IPS-20b (cell line): ENCODE results near the gene TTYH3.
A peak's percentile ranks its signal among the peaks of the same experiment; 100 is the strongest.

Source experiments
- H3K27ac ChIP-seq: one replicate; pipeline ENCODE4 v1.5.1; 2013; ENCODE audit warnings: low read length
- H3K27me3 ChIP-seq: 2 replicates; pipeline ENCODE4 v1.6.1; 2013; ENCODE audit warnings: mild to moderate bottlenecking, low read length, inconsistent platforms; ENCODE audit not compliant: insufficient read depth
- H3K36me3 ChIP-seq: 2 replicates; pipeline ENCODE4 v1.6.1; 2013; ENCODE audit warnings: low read depth, mild to moderate bottlenecking, inconsistent platforms, low read length, moderate library complexity; ENCODE audit not compliant: insufficient read depth
- H3K4me1 ChIP-seq: 2 replicates; pipeline ENCODE4 v1.6.1; 2013; ENCODE audit warnings: mild to moderate bottlenecking, control low read depth, inconsistent platforms, low read length, moderate library complexity; ENCODE audit not compliant: insufficient read depth
- H3K4me3 ChIP-seq: 2 replicates; pipeline ENCODE4 v1.5.1; 2013; ENCODE audit warnings: mild to moderate bottlenecking, low read length, inconsistent platforms
- H3K9ac ChIP-seq: 2 replicates; pipeline ENCODE4 v1.6.1; 2013; ENCODE audit warnings: low read depth, mild to moderate bottlenecking, inconsistent platforms, low read length, moderate library complexity
- H3K9me3 ChIP-seq: 2 replicates; pipeline ENCODE4 v1.6.1; 2013; ENCODE audit warnings: mild to moderate bottlenecking, low read depth, low read length, inconsistent platforms; ENCODE audit not compliant: insufficient read depth

TTYH3 gene

GRCh38 chr7:2639695-2640481 lies 8.1 kb downstream of the TTYH3 start:
- Histone ChIP-seq H3K27ac (no peak overlapping the region), H3K4me1 (peaks cover 3% of the 10 kb centered on the region; the same call in 1 of the 2 replicates), H3K9ac (no peak overlapping the region), H3K9me3 (no peaks in the 10 kb centered on the region), H3K4me3 (no peak overlapping the region), H3K27me3 (no peaks in the 10 kb centered on the region), H3K36me3 (no peaks in the 10 kb centered on the region)

GRCh38 chr7:2640482-2640830 lies 8.7 kb downstream of the TTYH3 start:
- H3K9ac ChIP-seq: no peak overlapping the region
- no peaks in the 10 kb centered on the region for H3K27me3 ChIP-seq
- H3K4me3 ChIP-seq: no peak overlapping the region
- H3K4me1 ChIP-seq: peaks cover 6% of the 10 kb centered on the region; the same call in 1 of the 2 replicates
- peak overlapping the region; percentile 51 for H3K27ac ChIP-seq
- no peaks in the 10 kb centered on the region for H3K36me3 ChIP-seq
- no peaks in the 10 kb centered on the region for H3K9me3 ChIP-seq

GRCh38 chr7:2640846-2641316 lies 9.1 kb downstream of the TTYH3 start:
- Histone ChIP-seq H3K9me3 (no peaks in the 10 kb centered on the region), H3K27me3 (no peaks in the 10 kb centered on the region), H3K9ac (peak overlapping the region; percentile 59; the same call in 1 of the 2 replicates), H3K4me3 (no peak overlapping the region), H3K36me3 (no peaks in the 10 kb centered on the region), H3K27ac (peak overlapping the region; percentile 51), H3K4me1 (peaks cover 9% of the 10 kb centered on the region; the same call in 1 of the 2 replicates)

- Histone ChIP-seq H3K27me3 (no peaks in the 10 kb centered on the region), H3K36me3 (no peaks in the 10 kb centered on the region), H3K4me1 (peaks cover 13% of the 10 kb centered on the region; the same call in 1 of the 2 replicates), H3K27ac (peak overlapping the region; percentile 51), H3K9me3 (no peaks in the 10 kb centered on the region), H3K4me3 (no peak overlapping the region), H3K9ac (peak overlapping the region; percentile 59; the same call in 1 of the 2 replicates)
Measured at GRCh38 chr7:2641406-2642393, 9.9 kb downstream of the TTYH3 start.

GRCh38 chr7:2643386-2644219 lies 11.8 kb downstream of the TTYH3 start:
- Histone ChIP-seq H3K27me3 (no peaks in the 10 kb centered on the region), H3K9ac (no peak overlapping the region), H3K4me1 (peaks cover 13% of the 10 kb centered on the region; the same call in 1 of the 2 replicates), H3K4me3 (no peak overlapping the region), H3K27ac (no peak overlapping the region), H3K36me3 (peaks cover 13% of the 10 kb centered on the region), H3K9me3 (no peaks in the 10 kb centered on the region)

- Histone ChIP-seq H3K4me1 (peaks cover 13% of the 10 kb centered on the region; the same call in 1 of the 2 replicates), H3K4me3 (no peak overlapping the region), H3K9me3 (no peaks in the 10 kb centered on the region), H3K36me3 (peaks cover 13% of the 10 kb centered on the region), H3K27ac (no peak overlapping the region), H3K27me3 (no peaks in the 10 kb centered on the region), H3K9ac (no peak overlapping the region)
Measured at GRCh38 chr7:2644220-2644561, 12.4 kb downstream of the TTYH3 start.

- H3K27me3 ChIP-seq: no peaks in the 10 kb centered on the region
- no peaks in the 10 kb centered on the region for H3K9me3 ChIP-seq
- peaks cover 17% of the 10 kb centered on the region for H3K36me3 ChIP-seq
- H3K4me1 ChIP-seq: peaks cover 13% of the 10 kb centered on the region; the same call in 1 of the 2 replicates
- no peak overlapping the region for H3K4me3 ChIP-seq
- H3K9ac ChIP-seq: no peak overlapping the region
- H3K27ac ChIP-seq: peak overlapping the region; percentile 37
Measured at GRCh38 chr7:2644562-2645273, 12.9 kb downstream of the TTYH3 start.

GRCh38 chr7:2645274-2645868 lies 13.6 kb downstream of the TTYH3 start:
- peaks cover 21% of the 10 kb centered on the region for H3K36me3 ChIP-seq
- H3K4me3 ChIP-seq: no peak overlapping the region
- no peaks in the 10 kb centered on the region for H3K9me3 ChIP-seq
- peak overlapping the region; percentile 77 for H3K27ac ChIP-seq
- peak overlapping the region; percentile 53 for H3K9ac ChIP-seq
- peaks cover 13% of the 10 kb centered on the region; the same call in 1 of the 2 replicates for H3K4me1 ChIP-seq
- no peaks in the 10 kb centered on the region for H3K27me3 ChIP-seq

GRCh38 chr7:2646336-2646679 lies 14.5 kb downstream of the TTYH3 start:
- Histone ChIP-seq H3K9ac (peak overlapping the region; percentile 27; the same call in 1 of the 2 replicates), H3K4me1 (peaks cover 10% of the 10 kb centered on the region; the same call in 1 of the 2 replicates), H3K27ac (peak overlapping the region; percentile 57), H3K27me3 (no peaks in the 10 kb centered on the region), H3K36me3 (peaks cover 21% of the 10 kb centered on the region), H3K9me3 (no peaks in the 10 kb centered on the region), H3K4me3 (no peak overlapping the region)
